ENCODE results near the gene VGLL1.

VGLL1 gene

DNA sequence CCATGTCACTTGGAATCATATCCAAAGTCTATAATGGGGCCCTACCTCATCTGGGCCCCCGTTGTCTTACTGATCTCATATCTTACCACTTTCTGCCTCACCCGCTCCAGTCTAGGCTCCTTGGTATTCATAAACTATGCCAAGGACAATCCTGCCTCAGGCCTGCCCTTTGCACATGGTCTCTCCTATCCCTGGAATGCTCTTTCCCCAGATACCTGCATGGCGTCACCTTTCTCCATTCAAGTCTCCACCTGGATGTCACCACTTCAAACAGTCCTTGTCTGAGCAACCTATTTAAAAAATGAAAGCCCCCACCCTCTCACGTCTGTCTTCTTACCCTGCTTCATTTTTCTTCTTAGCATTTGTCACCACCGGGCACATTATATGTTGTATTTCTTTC lies 8.2 kb downstream of the VGLL1 start:
- WGBS (ENCODE audit: extremely low coverage, insufficient coverage, low lambda C conversion rate) = no CpG with 5 or more reads among the region's 5 CpGs
- H3K9ac ChIP-seq (ENCODE audit: low read length) = no peak overlapping the region
- H3K4me1 ChIP-seq (ENCODE audit: control insufficient read depth, low read depth, low read length) = no peaks in the 10 kb centered on the region
- no peak overlapping the region for H3K56ac ChIP-seq (ENCODE audit: low read length)
- H3K4me2 ChIP-seq (ENCODE audit: low read length) = no peak overlapping the region
- no peak overlapping the region for H4K8ac ChIP-seq (ENCODE audit: low read depth, low read length)
- no peak overlapping the region for H3K23ac ChIP-seq (ENCODE audit: low read length)
- H3K18ac ChIP-seq (ENCODE audit: low read length) = no peak overlapping the region
- no peak overlapping the region for H3K4ac ChIP-seq (ENCODE audit: low read depth, low read length)
- no peaks in the 10 kb centered on the region for H3K79me2 ChIP-seq (ENCODE audit: control insufficient read depth, insufficient read depth, low read length)
- H4K5ac ChIP-seq (ENCODE audit: low read length) = no peak overlapping the region
- no peaks in the 10 kb centered on the region for H3K79me1 ChIP-seq (ENCODE audit: low read length)
- H2BK120ac ChIP-seq (ENCODE audit: low read depth, low read length) = no peak overlapping the region
- H3K27me3 ChIP-seq (ENCODE audit: insufficient read depth, low read length, poor library complexity) = no peaks in the 10 kb centered on the region
- no peak overlapping the region for H2AK5ac ChIP-seq (ENCODE audit: low read length)
- no peaks in the 10 kb centered on the region for H3K36me3 ChIP-seq (ENCODE audit: control insufficient read depth, insufficient read depth, low read length)
- no peak overlapping the region for H3K4me3 ChIP-seq (ENCODE audit: low read length)
- H2BK15ac ChIP-seq (replicated peaks; ENCODE audit: low read depth) = no peak overlapping the region
- H2BK5ac ChIP-seq (ENCODE audit: low read length) = no peak overlapping the region
- H3K27ac ChIP-seq (ENCODE audit: low read depth, low read length) = no peak overlapping the region
- no peak for DNase-seq

GRCh38 chrX:136541294-136541693 lies 9.3 kb downstream of the VGLL1 start:
- Histone ChIP-seq H3K27me3 (ENCODE audit: insufficient read depth, low read length, poor library complexity) (no peaks in the 10 kb centered on the region), H3K4me3 (ENCODE audit: low read length) (no peak overlapping the region), H3K4me1 (ENCODE audit: control insufficient read depth, low read depth, low read length) (no peaks in the 10 kb centered on the region), H3K36me3 (ENCODE audit: control insufficient read depth, insufficient read depth, low read length) (no peaks in the 10 kb centered on the region), H3K4ac (ENCODE audit: low read depth, low read length) (no peak overlapping the region), H2BK5ac (ENCODE audit: low read length) (no peak overlapping the region), H3K9ac (ENCODE audit: low read length) (no peak overlapping the region), H3K18ac (ENCODE audit: low read length) (no peak overlapping the region), H2BK15ac (replicated peaks; ENCODE audit: low read depth) (no peak overlapping the region), H3K56ac (ENCODE audit: low read length) (no peak overlapping the region), H3K27ac (ENCODE audit: low read depth, low read length) (no peak overlapping the region), H2AK5ac (ENCODE audit: low read length) (no peak overlapping the region), H2BK120ac (ENCODE audit: low read depth, low read length) (no peak overlapping the region), H3K79me2 (ENCODE audit: control insufficient read depth, insufficient read depth, low read length) (no peaks in the 10 kb centered on the region), H4K8ac (ENCODE audit: low read depth, low read length) (no peak overlapping the region), H4K5ac (ENCODE audit: low read length) (no peak overlapping the region), H3K23ac (ENCODE audit: low read length) (no peak overlapping the region), H3K4me2 (ENCODE audit: low read length) (no peak overlapping the region), H3K79me1 (ENCODE audit: low read length) (no peaks in the 10 kb centered on the region)
- peak; percentile 16 for DNase-seq
- whole genome bisulfite sequencing (ENCODE audit: extremely low coverage, insufficient coverage, low lambda C conversion rate) = no CpG with 5 or more reads among the region's 3 CpGs

DNA sequence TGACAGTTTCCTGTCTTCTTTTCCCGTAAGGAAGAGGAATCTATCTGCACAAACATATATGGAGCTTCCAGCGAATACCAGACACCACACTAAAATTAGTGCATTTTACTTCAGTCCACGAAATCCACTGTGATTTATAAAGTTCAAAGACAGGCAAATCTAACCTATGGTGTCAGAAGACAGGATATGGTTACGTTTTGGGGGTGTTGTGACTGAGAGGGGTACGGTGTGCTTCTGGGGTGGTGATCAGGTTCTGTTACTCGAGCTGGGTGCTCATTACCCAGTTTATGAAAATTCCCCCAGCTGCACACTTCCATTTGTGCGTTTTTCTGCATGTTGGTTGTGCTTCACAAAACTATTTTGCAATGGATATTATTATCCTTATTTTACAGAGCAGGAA lies 10.3 kb downstream of the VGLL1 start:
- Histone ChIP-seq H2AK5ac (ENCODE audit: low read length) (no peak overlapping the region), H2BK120ac (ENCODE audit: low read depth, low read length) (no peak overlapping the region), H4K8ac (ENCODE audit: low read depth, low read length) (no peak overlapping the region), H3K9ac (ENCODE audit: low read length) (no peak overlapping the region), H3K27me3 (ENCODE audit: insufficient read depth, low read length, poor library complexity) (no peaks in the 10 kb centered on the region), H3K4me2 (ENCODE audit: low read length) (no peak overlapping the region), H3K4ac (ENCODE audit: low read depth, low read length) (no peak overlapping the region), H3K36me3 (ENCODE audit: control insufficient read depth, insufficient read depth, low read length) (no peaks in the 10 kb centered on the region), H3K56ac (ENCODE audit: low read length) (no peak overlapping the region), H3K18ac (ENCODE audit: low read length) (no peak overlapping the region), H2BK15ac (replicated peaks; ENCODE audit: low read depth) (no peak overlapping the region), H3K27ac (ENCODE audit: low read depth, low read length) (no peak overlapping the region), H2BK5ac (ENCODE audit: low read length) (no peak overlapping the region), H4K5ac (ENCODE audit: low read length) (no peak overlapping the region), H3K23ac (ENCODE audit: low read length) (no peak overlapping the region), H3K4me3 (ENCODE audit: low read length) (no peak overlapping the region), H3K79me1 (ENCODE audit: low read length) (no peaks in the 10 kb centered on the region), H3K79me2 (ENCODE audit: control insufficient read depth, insufficient read depth, low read length) (no peaks in the 10 kb centered on the region), H3K4me1 (ENCODE audit: control insufficient read depth, low read depth, low read length) (no peaks in the 10 kb centered on the region)
- no CpG with 5 or more reads among the region's 7 CpGs for WGBS (ENCODE audit: extremely low coverage, insufficient coverage, low lambda C conversion rate)
- DNase-seq = no peak

DNA sequence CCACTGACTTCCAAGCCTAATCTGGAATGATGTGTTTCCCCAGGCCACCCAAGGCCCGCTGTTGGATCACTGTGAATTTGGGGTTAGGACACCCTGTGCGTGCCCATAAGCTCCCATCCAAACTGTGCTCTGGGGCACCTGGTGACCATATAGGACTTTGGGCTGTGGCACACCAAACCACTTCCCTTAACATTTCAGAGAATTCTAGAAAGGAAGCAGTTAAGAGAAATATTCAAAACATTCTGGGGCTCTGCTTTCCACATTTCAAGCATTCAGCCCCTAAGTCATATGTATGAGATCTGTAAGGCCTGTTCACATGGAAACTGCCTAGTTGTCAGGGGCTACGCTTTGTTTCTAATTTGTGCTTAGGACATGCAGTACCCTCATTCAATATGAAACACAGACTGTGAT lies 14.4 kb downstream of the VGLL1 start:
- Histone ChIP-seq H3K36me3 (ENCODE audit: control insufficient read depth, insufficient read depth, low read length) (no peaks in the 10 kb centered on the region), H2AK5ac (ENCODE audit: low read length) (no peak overlapping the region)
- WGBS (ENCODE audit: extremely low coverage, insufficient coverage, low lambda C conversion rate) = no CpG with 5 or more reads among the region's 3 CpGs

DNA sequence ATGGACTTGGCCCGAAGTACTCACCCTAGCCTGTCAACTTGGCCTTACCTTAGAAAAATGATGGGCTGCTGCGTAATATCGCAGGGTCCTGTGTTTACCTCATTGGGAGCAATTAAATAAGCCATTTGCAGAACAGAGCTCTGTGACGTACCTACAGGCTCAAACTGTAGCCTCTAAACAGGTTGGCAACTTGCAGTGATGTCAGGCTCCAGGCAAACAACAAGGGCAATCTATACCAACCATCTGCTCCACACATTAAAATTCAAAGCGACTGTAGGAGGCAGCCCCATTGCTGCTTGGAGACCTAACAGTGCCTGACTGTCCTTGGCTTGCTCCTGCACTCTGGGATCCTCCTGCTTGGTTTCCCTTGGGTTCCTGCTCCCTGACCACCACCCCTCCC lies 17.2 kb downstream of the VGLL1 start:
- Histone ChIP-seq H3K4me2 (ENCODE audit: low read length) (no peak overlapping the region), H2AK5ac (ENCODE audit: low read length) (no peak overlapping the region), H3K56ac (ENCODE audit: low read length) (no peak overlapping the region), H3K4me3 (ENCODE audit: low read length) (no peak overlapping the region), H3K27me3 (ENCODE audit: insufficient read depth, low read length, poor library complexity) (no peaks in the 10 kb centered on the region), H2BK15ac (replicated peaks; ENCODE audit: low read depth) (no peak overlapping the region), H3K4ac (ENCODE audit: low read depth, low read length) (no peak overlapping the region), H3K23ac (ENCODE audit: low read length) (no peak overlapping the region), H3K36me3 (ENCODE audit: control insufficient read depth, insufficient read depth, low read length) (no peaks in the 10 kb centered on the region), H3K79me2 (ENCODE audit: control insufficient read depth, insufficient read depth, low read length) (no peaks in the 10 kb centered on the region), H3K18ac (ENCODE audit: low read length) (no peak overlapping the region), H3K4me1 (ENCODE audit: control insufficient read depth, low read depth, low read length) (no peaks in the 10 kb centered on the region), H2BK120ac (ENCODE audit: low read depth, low read length) (no peak overlapping the region), H4K5ac (ENCODE audit: low read length) (no peak overlapping the region), H2BK5ac (ENCODE audit: low read length) (no peak overlapping the region), H3K9ac (ENCODE audit: low read length) (no peak overlapping the region), H4K8ac (ENCODE audit: low read depth, low read length) (no peak overlapping the region), H3K27ac (ENCODE audit: low read depth, low read length) (no peak overlapping the region), H3K79me1 (ENCODE audit: low read length) (no peaks in the 10 kb centered on the region)
- no peak for DNase-seq
- WGBS (ENCODE audit: extremely low coverage, insufficient coverage, low lambda C conversion rate) = no CpG with 5 or more reads among the region's 5 CpGs

More for the DNA sequence above, 14.4 kb downstream of the VGLL1 start:
- no peak overlapping the region for H2BK15ac ChIP-seq (replicated peaks; ENCODE audit: low read depth)
- H3K18ac ChIP-seq (ENCODE audit: low read length) = no peak overlapping the region
- H3K4me2 ChIP-seq (ENCODE audit: low read length) = no peak overlapping the region
- H3K79me2 ChIP-seq (ENCODE audit: control insufficient read depth, insufficient read depth, low read length) = no peaks in the 10 kb centered on the region
- H2BK5ac ChIP-seq (ENCODE audit: low read length) = no peak overlapping the region
- no peak for DNase-seq
- no peaks in the 10 kb centered on the region for H3K27me3 ChIP-seq (ENCODE audit: insufficient read depth, low read length, poor library complexity)
- no peaks in the 10 kb centered on the region for H3K79me1 ChIP-seq (ENCODE audit: low read length)
- no peak overlapping the region for H3K4me3 ChIP-seq (ENCODE audit: low read length)
- H3K23ac ChIP-seq (ENCODE audit: low read length) = no peak overlapping the region
- H3K56ac ChIP-seq (ENCODE audit: low read length) = no peak overlapping the region
- no peaks in the 10 kb centered on the region for H3K4me1 ChIP-seq (ENCODE audit: control insufficient read depth, low read depth, low read length)
- no peak overlapping the region for H4K8ac ChIP-seq (ENCODE audit: low read depth, low read length)
- H4K5ac ChIP-seq (ENCODE audit: low read length) = no peak overlapping the region
- no peak overlapping the region for H3K9ac ChIP-seq (ENCODE audit: low read length)
- no peak overlapping the region for H3K4ac ChIP-seq (ENCODE audit: low read depth, low read length)
- no peak overlapping the region for H2BK120ac ChIP-seq (ENCODE audit: low read depth, low read length)
- no peak overlapping the region for H3K27ac ChIP-seq (ENCODE audit: low read depth, low read length)

GRCh38 chrX:136551410-136551809 lies 19.4 kb downstream of the VGLL1 start:
- no peak overlapping the region for H3K4me2 ChIP-seq (ENCODE audit: low read length)
- H3K56ac ChIP-seq (ENCODE audit: low read length) = no peak overlapping the region
- H2BK15ac ChIP-seq (replicated peaks; ENCODE audit: low read depth) = no peak overlapping the region
- no peak overlapping the region for H3K18ac ChIP-seq (ENCODE audit: low read length)
- H3K4me1 ChIP-seq (ENCODE audit: control insufficient read depth, low read depth, low read length) = no peaks in the 10 kb centered on the region
- no CpG with 5 or more reads among the region's 1 CpG for WGBS (ENCODE audit: extremely low coverage, insufficient coverage, low lambda C conversion rate)
- no peak for DNase-seq
- no peak overlapping the region for H2AK5ac ChIP-seq (ENCODE audit: low read length)
- no peak overlapping the region for H2BK120ac ChIP-seq (ENCODE audit: low read depth, low read length)
- no peaks in the 10 kb centered on the region for H3K79me1 ChIP-seq (ENCODE audit: low read length)
- no peaks in the 10 kb centered on the region for H3K79me2 ChIP-seq (ENCODE audit: control insufficient read depth, insufficient read depth, low read length)
- H3K27ac ChIP-seq (ENCODE audit: low read depth, low read length) = no peak overlapping the region
- H4K5ac ChIP-seq (ENCODE audit: low read length) = no peak overlapping the region
- H3K27me3 ChIP-seq (ENCODE audit: insufficient read depth, low read length, poor library complexity) = no peaks in the 10 kb centered on the region
- H3K4me3 ChIP-seq (ENCODE audit: low read length) = no peak overlapping the region
- H4K8ac ChIP-seq (ENCODE audit: low read depth, low read length) = no peak overlapping the region
- H3K9ac ChIP-seq (ENCODE audit: low read length) = no peak overlapping the region
- no peak overlapping the region for H3K4ac ChIP-seq (ENCODE audit: low read depth, low read length)
- no peaks in the 10 kb centered on the region for H3K36me3 ChIP-seq (ENCODE audit: control insufficient read depth, insufficient read depth, low read length)
- H2BK5ac ChIP-seq (ENCODE audit: low read length) = no peak overlapping the region
- no peak overlapping the region for H3K23ac ChIP-seq (ENCODE audit: low read length)

Measured in mesendoderm (in vitro differentiated cells).